ENCODE measurements around the gene RHBDD1.
A peak's percentile ranks its signal among the peaks of the same experiment; 100 is the strongest.

The RHBDD1 gene

DNA sequence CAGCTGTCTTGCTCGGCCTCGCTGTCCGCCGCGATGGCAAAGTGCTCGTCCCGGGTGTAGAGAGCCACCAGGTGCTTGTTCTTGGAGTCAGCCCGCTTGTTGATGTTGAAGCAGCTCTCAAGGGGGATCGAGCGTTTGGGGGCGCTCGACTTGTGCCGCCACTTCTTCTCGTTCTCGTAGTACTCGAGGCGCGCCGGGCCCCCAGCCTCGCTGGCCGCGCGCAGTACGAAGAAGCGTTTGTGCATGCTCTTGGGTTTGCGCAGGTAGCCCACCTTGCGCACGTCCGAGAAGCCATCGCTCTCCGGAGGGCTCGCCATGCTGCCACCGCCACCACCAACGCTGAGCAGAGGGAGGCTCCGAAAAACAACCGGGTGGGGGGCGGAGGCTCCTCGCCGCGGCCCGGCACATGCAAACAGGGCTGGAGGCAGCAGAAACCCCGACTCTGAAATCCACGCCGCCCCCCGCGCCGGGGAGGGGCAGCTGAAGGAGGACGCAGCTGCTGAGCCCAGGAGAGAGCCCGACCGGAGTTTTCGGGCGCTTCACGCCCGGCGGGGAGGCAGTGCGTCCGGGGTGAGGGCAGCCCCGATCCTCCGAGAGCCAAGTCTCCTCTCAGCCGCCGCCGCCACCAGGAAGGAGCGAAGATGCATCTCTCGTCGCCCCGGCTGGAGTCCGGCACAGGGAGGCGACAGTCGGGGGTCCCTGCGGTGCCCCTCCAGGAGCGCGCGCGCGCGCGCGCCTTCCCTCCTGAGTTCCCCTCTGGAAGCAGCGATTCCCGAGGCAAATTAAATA, 37.2 kb upstream of the RHBDD1 start:
- Histone ChIP-seq H3K4me2 (peak overlapping the region; percentile 94), H3K27me3 (no peaks in the 10 kb centered on the region), H4K20me1 (peaks cover 30% of the 10 kb centered on the region), H3K4me3 (peak overlapping the region; percentile 88), H3K4me1 (peaks cover 67% of the 10 kb centered on the region), H3K9me3 (no peaks in the 10 kb centered on the region), H3K36me3 (peaks cover 18% of the 10 kb centered on the region; the same call in 1 of the 2 replicates), H3K9ac (peak overlapping the region; percentile 85), H3K27ac (peak overlapping the region; percentile 83)
- TF ChIP-seq Cebpa-rat (IDR thresholded peaks at IDR 0.05): no peak

DNA sequence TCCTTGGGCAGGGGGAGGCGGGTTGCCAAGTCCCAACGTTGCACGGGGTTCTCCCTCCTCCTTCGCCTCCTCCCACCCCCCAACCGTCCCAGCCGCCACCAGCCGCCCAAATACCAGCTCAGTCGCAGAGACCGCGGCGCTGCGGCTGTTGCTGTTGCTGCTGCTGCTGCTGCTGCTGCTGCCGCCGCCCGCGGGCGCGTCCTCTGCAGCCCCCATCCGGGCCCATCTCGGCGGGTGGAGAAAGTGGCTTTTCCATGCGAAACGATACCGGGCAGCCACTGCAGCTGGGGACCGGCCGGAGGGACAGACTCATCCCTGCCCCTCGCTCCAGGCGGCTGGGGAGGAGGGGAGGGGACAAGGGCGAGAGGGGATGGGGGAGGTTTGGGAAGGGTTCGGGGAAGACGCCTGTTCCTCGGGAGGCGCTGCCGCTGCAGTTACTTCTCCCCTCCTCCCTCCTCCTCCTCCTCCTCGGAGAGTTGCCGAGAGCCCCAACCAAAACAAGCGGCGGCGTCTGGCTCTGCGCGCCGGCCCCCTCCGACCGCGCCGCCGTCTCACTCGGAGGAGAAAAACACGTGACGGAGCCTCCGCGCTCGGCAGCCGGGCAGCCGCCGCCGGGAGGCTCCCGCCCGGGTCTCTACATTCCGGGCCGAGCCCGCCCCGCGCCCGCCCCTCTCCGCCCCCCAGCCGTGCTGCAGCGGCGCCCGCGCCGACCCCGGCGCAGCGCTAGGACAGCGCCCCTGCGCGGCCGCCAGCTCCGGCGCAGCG, 36.5 kb upstream of the RHBDD1 start, which contains the start of gene IRS1:
IRS1 (minus strand) TSS at position 610 of the 765 bp plus-strand sequence. CDS start 1,082 bp downstream, outside the sequence.
- TF ChIP-seq Cebpa-rat (IDR thresholded peaks at IDR 0.05): no peak
- peaks cover 18% of the 10 kb centered on the region; the same call in 1 of the 2 replicates for H3K36me3 ChIP-seq
- H3K9ac ChIP-seq: peak within 1 kb of the TSS; percentile 85

DNA sequence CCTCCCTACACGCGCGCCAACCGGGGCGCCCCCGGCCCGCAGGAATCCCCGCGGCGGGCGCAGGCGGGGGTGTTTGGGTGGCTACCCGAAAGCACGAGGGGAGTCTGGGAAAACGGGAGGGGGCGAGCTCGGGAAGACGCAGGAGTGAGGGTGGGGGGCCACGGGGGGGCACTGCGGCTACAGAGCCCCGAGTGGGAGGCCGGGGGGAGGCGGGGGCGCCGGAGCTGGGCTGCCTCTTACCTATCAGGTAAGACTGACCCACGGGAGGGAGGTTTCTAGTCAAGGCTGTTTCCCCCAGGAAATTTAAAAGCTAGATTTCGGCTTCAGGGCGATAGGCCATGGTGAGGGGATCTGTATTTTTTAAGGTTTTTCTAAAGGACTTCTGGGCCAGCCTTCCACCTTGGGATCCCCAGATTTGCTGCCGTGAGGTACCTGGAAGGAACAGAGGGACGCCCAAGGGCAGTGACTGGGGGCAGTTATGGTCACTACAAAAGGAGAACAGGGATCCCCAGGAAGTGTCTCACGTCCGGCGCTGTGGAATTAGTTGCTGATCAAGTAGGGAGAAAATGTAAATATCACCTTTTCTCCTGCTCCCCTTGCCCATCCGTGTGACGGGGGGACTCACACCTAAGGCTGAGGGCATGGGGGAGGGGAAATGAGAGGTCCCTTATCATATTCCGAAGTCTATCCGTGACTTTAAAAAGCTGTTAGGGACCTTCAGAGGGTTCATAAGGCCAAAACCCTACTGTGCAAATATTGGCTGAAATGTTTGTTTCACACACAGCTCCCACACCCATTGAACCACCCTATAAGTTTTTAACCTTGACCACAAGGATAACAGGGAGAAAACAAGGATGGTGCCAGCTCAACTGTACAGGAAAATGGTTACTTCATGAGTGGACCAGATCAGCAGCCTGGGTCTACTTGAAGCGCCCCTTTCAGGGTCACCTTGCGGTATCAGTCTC, 35.6 kb upstream of the RHBDD1 start:
- Histone ChIP-seq H3K9me3 (no peaks in the 10 kb centered on the region), H3K9ac (peak overlapping the region; percentile 85), H3K27me3 (no peaks in the 10 kb centered on the region), H3K36me3 (peaks cover 18% of the 10 kb centered on the region; the same call in 1 of the 2 replicates), H3K4me3 (peak overlapping the region; percentile 88), H3K27ac (peak overlapping the region; percentile 83), H3K4me1 (peaks cover 50% of the 10 kb centered on the region), H3K4me2 (peak overlapping the region; percentile 94), H4K20me1 (peaks cover 30% of the 10 kb centered on the region)
- TF ChIP-seq Cebpa-rat (IDR thresholded peaks at IDR 0.05): no peak

More for the DNA sequence above, 36.5 kb upstream of the RHBDD1 start, which contains the start of gene IRS1:
- Histone ChIP-seq H3K9me3 (no peaks in the 10 kb centered on the region), H3K4me1 (peaks cover 59% of the 10 kb centered on the region), H3K4me2 (peak within 1 kb of the TSS; percentile 94), H4K20me1 (peaks cover 30% of the 10 kb centered on the region), H3K27ac (peak within 1 kb of the TSS; percentile 83), H3K4me3 (peak within 1 kb of the TSS; percentile 88), H3K27me3 (no peaks in the 10 kb centered on the region)

DNA sequence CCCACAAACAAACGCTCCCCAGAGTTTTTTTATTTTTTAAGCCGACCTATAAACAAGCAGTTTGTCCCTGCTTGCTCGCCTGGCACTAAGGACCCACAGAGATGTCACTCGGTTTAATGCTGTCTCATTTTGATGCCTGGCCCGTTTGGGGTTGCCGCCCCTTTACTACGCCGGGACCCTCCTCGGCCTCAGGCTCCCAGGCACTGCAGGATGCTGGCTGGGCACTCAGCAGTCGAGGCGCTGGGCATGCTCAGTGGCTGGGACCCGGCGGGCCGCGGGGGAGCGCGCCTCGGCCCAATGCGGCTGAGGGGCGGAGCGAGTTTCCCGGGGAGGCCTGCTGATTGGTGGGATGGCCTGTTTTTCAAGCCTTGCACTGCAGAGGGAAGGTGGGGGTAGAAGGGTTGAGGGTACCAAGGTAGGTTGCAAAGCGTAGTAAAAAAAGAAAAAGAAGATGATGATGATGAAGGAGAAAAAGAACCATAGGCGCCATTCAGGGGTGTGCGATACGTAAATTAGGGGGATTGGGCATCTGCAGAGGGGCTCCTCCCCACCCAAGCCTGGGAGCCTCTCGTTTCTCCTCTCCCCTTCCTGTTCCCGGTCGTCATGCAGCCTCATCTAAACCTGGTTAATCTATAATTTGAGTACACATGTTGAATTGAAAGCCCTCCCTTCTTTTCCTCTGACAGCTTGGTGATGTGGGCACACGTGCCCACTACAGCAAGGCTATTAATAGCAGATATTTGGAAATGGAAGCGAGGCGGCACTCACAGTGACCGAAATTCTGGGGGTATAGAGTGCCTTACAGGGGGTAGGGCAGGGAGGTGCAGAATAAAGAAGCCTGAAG, 34.7 kb upstream of the RHBDD1 start:
- Histone ChIP-seq H3K36me3 (peaks cover 12% of the 10 kb centered on the region; the same call in 1 of the 2 replicates), H3K27ac (peak overlapping the region; percentile 83; the same call in 1 of the 2 replicates), H3K4me1 (peaks cover 41% of the 10 kb centered on the region), H4K20me1 (peaks cover 20% of the 10 kb centered on the region), H3K4me2 (peak overlapping the region; percentile 94), H3K27me3 (no peaks in the 10 kb centered on the region), H3K9me3 (no peaks in the 10 kb centered on the region), H3K9ac (peak overlapping the region; percentile 85), H3K4me3 (peak overlapping the region; percentile 88)
- TF ChIP-seq Cebpa-rat (IDR thresholded peaks at IDR 0.05): no peak

DNA sequence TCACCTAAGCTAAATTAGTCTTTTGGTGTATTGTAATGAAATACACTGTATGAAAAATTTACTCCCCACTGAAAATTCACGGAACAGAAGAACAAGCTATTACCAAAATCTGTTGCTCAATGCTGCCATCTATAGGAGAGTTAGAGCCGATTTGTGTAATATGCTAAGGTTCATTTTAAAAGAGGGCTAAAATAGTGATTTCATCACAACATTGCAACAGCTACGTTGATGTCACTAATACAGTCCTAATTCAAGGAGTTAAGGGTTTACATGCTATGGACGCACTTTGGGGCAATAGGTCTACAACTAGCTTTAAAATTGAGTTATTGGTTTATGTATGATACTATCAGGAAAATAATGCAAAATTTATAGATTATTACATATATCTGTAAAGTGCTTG, 33.3 kb upstream of the RHBDD1 start:
- peak overlapping the region; percentile 94; the same call in 1 of the 2 replicates for H3K4me2 ChIP-seq
- peaks cover 6% of the 10 kb centered on the region for H4K20me1 ChIP-seq
- H3K4me1 ChIP-seq: peaks cover 27% of the 10 kb centered on the region
- TF ChIP-seq Cebpa-rat (IDR thresholded peaks at IDR 0.05): peak; percentile 49; the same call in 1 of the 2 replicates
- 0 out of 2 replicates have a peak, but pooled peaks cover 2% of the 10 kb centered on the region for H3K36me3 ChIP-seq
- no peak overlapping the region for H3K9ac ChIP-seq
- H3K27ac ChIP-seq: no peak overlapping the region
- H3K9me3 ChIP-seq: no peaks in the 10 kb centered on the region
- no peaks in the 10 kb centered on the region for H3K27me3 ChIP-seq
- H3K4me3 ChIP-seq: no peak overlapping the region

DNA sequence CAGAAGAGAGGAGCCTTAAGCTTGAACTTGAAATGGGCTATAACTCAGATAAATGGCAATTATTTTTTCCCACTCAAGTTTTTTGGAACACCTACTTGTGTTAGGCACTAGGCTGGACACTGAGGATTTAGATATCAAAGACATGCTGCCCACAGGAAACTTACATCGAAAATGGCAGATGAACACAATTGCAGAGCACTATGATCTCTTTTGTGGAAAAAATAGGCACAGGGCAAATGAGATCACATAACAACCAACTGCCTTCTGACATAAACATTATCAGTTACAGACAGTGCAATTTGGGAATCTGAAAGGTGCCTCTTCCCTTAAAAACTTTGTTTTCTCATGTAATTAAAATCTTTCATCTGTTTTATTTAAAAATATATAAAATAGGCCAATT, 32.4 kb upstream of the RHBDD1 start:
- Histone ChIP-seq H3K9me3 (no peaks in the 10 kb centered on the region), H3K4me1 (peaks cover 20% of the 10 kb centered on the region), H3K9ac (no peak overlapping the region), H3K27me3 (no peaks in the 10 kb centered on the region), H3K36me3 (no peaks in the 10 kb centered on the region), H4K20me1 (no peaks in the 10 kb centered on the region), H3K4me2 (no peak overlapping the region), H3K27ac (no peak overlapping the region), H3K4me3 (no peak overlapping the region)
- TF ChIP-seq Cebpa-rat (IDR thresholded peaks at IDR 0.05): no peak

DNA sequence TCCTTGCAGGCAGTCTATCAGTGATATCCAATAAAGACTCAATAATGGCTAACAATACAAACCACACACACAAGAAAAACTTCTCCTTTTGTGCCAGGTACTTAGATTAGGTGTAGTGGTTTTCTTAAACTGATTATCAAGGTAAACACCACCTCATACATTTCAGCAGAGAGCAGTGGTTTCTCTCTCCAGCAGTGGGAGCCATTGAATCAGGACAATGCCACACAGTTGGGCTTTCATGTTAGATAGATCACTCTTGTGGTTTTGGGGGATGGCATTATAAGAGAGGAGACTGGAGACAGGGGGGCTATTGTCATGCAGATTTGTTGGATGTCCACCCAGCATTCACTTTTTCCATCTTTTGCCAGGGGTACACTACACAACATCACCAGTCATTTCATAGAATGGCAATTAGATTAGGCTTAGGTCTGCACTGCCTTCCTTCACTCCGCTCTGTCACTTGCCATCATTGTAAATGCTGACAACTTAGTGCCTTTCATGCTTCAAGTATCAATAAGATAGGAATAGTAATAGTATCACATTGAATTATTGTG, 22.6 kb upstream of the RHBDD1 start:
- no peak overlapping the region for H3K4me3 ChIP-seq
- H3K9me3 ChIP-seq: no peaks in the 10 kb centered on the region
- H3K4me1 ChIP-seq: no peaks in the 10 kb centered on the region
- H3K36me3 ChIP-seq: no peaks in the 10 kb centered on the region
- TF ChIP-seq Cebpa-rat (IDR thresholded peaks at IDR 0.05): no peak
- no peaks in the 10 kb centered on the region for H3K27me3 ChIP-seq
- no peak overlapping the region for H3K9ac ChIP-seq
- H4K20me1 ChIP-seq: no peaks in the 10 kb centered on the region
- H3K4me2 ChIP-seq: no peak overlapping the region
- H3K27ac ChIP-seq: no peak overlapping the region

DNA sequence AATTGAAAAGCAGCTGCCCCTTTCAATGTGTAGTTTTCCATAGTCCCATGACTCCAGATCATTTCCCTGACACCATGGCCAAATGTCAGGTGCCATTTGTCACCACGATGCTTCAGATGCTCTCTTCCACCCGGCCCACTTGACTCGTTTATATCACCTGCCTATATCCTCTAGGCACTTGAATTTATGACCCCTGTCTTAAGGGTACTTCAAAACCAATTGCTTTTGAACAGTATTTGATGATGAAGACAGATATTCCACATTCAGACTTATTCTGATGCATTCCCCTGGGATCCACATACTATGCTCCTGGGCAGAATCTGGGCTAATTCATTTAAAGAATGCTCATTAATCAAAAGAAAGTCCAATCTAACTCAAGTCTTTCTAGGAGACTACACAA, 16.9 kb upstream of the RHBDD1 start:
- no peaks in the 10 kb centered on the region for H3K9me3 ChIP-seq
- no peaks in the 10 kb centered on the region for H3K27me3 ChIP-seq
- no peaks in the 10 kb centered on the region for H4K20me1 ChIP-seq
- H3K9ac ChIP-seq: no peak overlapping the region
- no peak for TF ChIP-seq Cebpa-rat (IDR thresholded peaks at IDR 0.05)
- H3K36me3 ChIP-seq: no peaks in the 10 kb centered on the region
- no peaks in the 10 kb centered on the region for H3K4me1 ChIP-seq
- H3K27ac ChIP-seq: no peak overlapping the region
- no peak overlapping the region for H3K4me2 ChIP-seq
- no peak overlapping the region for H3K4me3 ChIP-seq

All from BLaER1 (cell line).